GM12878 (cell line): ENCODE measurements around the gene MBNL1. TPM values are rescaled to one million over a fixed set of nuclear protein-coding genes. Genes with fewer than 3 reads are reported as not detected.

Experiments
- BHLHE40 ChIP-seq, 2 experiments: fragments of 450-650 bp in 1 of 2; IDR thresholded peaks; 2 replicates each; pipeline ENCODE4 v1.6.1; 2011 to 2017; ENCODE audit warnings: low read depth in 2 of 2, borderline replicate concordance in 1 of 2, improper control_type of control experiment in 1 of 2, low read length in 1 of 2, mild to moderate bottlenecking in 1 of 2
- CBX3 ChIP-seq: fragments of 200-600 bp; sonication (generic); IDR thresholded peaks from 2 replicates; pipeline ENCODE4 v1.6.1; 2016; ENCODE audit warnings: low read depth, borderline replicate concordance
- CBX5 ChIP-seq: sonication (generic); IDR thresholded peaks from 2 replicates; pipeline ENCODE4 v1.6.1; 2016; ENCODE audit warnings: low read depth, moderate library complexity, mild to moderate bottlenecking, inconsistent platforms
- DPF2 ChIP-seq: fragments of 450-650 bp; IDR thresholded peaks from 2 replicates; pipeline ENCODE4 v1.6.1; 2017; ENCODE audit warnings: mild to moderate bottlenecking
- IRF4 ChIP-seq: IDR thresholded peaks from 2 replicates; pipeline ENCODE4 v1.6.1; 2011; ENCODE audit warnings: low read depth, low read length
- LARP7 ChIP-seq: fragments of 450-650 bp; IDR thresholded peaks from 2 replicates; pipeline ENCODE4 v1.6.1; 2017; ENCODE audit warnings: mild to moderate bottlenecking
- MTA3 ChIP-seq: IDR thresholded peaks from 2 replicates; pipeline ENCODE4 v1.6.1; 2012; ENCODE audit warnings: low read length, inconsistent platforms, borderline replicate concordance
- NFXL1 ChIP-seq: fragments of 450-650 bp; IDR thresholded peaks from 2 replicates; pipeline ENCODE4 v1.6.1; 2017; ENCODE audit warnings: antibody characterized with exemption, mild to moderate bottlenecking, borderline replicate concordance
- POLR2AphosphoS5 ChIP-seq: IDR thresholded peaks from 2 replicates; pipeline ENCODE4 v1.6.1; 2011; ENCODE audit warnings: mild to moderate bottlenecking, low read length, inconsistent platforms
- SIX5 ChIP-seq: IDR thresholded peaks from 2 replicates; pipeline ENCODE4 v1.6.1; 2011; ENCODE audit warnings: mild to moderate bottlenecking, low read depth, low read length, moderate library complexity; ENCODE audit not compliant: severe bottlenecking
- ZNF622 ChIP-seq: fragments of 450-650 bp; IDR thresholded peaks from 2 replicates; pipeline ENCODE4 v1.6.1; 2017; ENCODE audit warnings: mild to moderate bottlenecking, inconsistent platforms
- ZZZ3 ChIP-seq: IDR thresholded peaks from 2 replicates; pipeline ENCODE4 v1.6.1; 2011; ENCODE audit warnings: low read depth; ENCODE audit not compliant: control insufficient read depth, insufficient read length
- polyA plus RNA-seq, 11 experiments: library from polyadenylated mRNA; depleted of rRNA in 4 of 11; unstranded in 6 of 11; stranded (reverse) in 5 of 11; fragments of >200 nt; fragmentation: Nextera tagmentation in 4 of 11; fragmentation: Illumina TruSeq in 1 of 11; extraction: Ambion mirVana in 4 of 11; extraction: Trizol in 1 of 11; gene quantifications; 1 replicate in 1 of 11; 2 replicates in 10 of 11; pipeline versions ENCODE4 v1.2.1 to v1.2.3, GENCODE V29; 2011 to 2016; ENCODE audit warnings: inconsistent platforms in 2 of 11, missing spikeins in 2 of 11, low read depth in 1 of 11
- total RNA-seq, 4 experiments: library from RNA; depleted of rRNA in 3 of 4; stranded (reverse); fragments of >200 nt in 3 of 4; fragmentation: Illumina TruSeq in 1 of 4; extraction: Trizol in 1 of 4; gene quantifications; 2 replicates each; pipeline versions ENCODE4 v1.2.1 to v1.2.3, GENCODE V29; 2013 to 2021
- TF ChIP-seq, protein P1 (sequence below): fragments of 450-650 bp; IDR thresholded peaks from 2 replicates; pipeline ENCODE4 v1.6.1; 2017; ENCODE audit warnings: mild to moderate bottlenecking, moderate library complexity
- TF ChIP-seq, protein P2 (sequence below): IDR thresholded peaks from 2 replicates; pipeline ENCODE4 v1.6.1; 2012; ENCODE audit warnings: mild to moderate bottlenecking, low read depth, low read length
- TF ChIP-seq, protein P3 (sequence below): fragments of 450-650 bp; IDR thresholded peaks from 2 replicates; pipeline ENCODE4 v1.6.1; 2016; ENCODE audit warnings: mild to moderate bottlenecking
- TF ChIP-seq, protein P4 (sequence below): fragments of 150-350 bp; IDR thresholded peaks from 2 replicates; pipeline ENCODE4 v1.6.1; 2016; ENCODE audit warnings: low read depth, low read length
- TF ChIP-seq, protein P5 (sequence below): IDR thresholded peaks from 2 replicates; pipeline ENCODE4 v1.6.1; 2011; ENCODE audit warnings: low read depth, low read length, improper control_type of control experiment, borderline replicate concordance

The MBNL1 gene
- total and polyA plus RNA-seq, 10 of the 15 experiments (the other 5 are each of a cell fraction or from before 2014, with no cell fraction given), result 59.6 to 337 (median 143) TPM

- TF ChIP-seq CBX5, result peak; percentile 95
- TF ChIP-seq NFXL1, result no peak
- peak; percentile 98 for TF ChIP-seq IRF4
- TF ChIP-seq, protein P1, sequence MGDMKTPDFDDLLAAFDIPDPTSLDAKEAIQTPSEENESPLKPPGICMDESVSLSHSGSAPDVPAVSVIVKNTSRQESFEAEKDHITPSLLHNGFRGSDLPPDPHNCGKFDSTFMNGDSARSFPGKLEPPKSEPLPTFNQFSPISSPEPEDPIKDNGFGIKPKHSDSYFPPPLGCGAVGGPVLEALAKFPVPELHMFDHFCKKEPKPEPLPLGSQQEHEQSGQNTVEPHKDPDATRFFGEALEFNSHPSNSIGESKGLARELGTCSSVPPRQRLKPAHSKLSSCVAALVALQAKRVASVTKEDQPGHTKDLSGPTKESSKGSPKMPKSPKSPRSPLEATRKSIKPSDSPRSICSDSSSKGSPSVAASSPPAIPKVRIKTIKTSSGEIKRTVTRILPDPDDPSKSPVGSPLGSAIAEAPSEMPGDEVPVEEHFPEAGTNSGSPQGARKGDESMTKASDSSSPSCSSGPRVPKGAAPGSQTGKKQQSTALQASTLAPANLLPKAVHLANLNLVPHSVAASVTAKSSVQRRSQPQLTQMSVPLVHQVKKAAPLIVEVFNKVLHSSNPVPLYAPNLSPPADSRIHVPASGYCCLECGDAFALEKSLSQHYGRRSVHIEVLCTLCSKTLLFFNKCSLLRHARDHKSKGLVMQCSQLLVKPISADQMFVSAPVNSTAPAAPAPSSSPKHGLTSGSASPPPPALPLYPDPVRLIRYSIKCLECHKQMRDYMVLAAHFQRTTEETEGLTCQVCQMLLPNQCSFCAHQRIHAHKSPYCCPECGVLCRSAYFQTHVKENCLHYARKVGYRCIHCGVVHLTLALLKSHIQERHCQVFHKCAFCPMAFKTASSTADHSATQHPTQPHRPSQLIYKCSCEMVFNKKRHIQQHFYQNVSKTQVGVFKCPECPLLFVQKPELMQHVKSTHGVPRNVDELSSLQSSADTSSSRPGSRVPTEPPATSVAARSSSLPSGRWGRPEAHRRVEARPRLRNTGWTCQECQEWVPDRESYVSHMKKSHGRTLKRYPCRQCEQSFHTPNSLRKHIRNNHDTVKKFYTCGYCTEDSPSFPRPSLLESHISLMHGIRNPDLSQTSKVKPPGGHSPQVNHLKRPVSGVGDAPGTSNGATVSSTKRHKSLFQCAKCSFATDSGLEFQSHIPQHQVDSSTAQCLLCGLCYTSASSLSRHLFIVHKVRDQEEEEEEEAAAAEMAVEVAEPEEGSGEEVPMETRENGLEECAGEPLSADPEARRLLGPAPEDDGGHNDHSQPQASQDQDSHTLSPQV, result peak; percentile 45; the same call in 1 of the 2 replicates
- TF ChIP-seq ZZZ3, result no peak
- no peak for TF ChIP-seq SIX5
- no peak for TF ChIP-seq CBX3
- TF ChIP-seq, protein P2, sequence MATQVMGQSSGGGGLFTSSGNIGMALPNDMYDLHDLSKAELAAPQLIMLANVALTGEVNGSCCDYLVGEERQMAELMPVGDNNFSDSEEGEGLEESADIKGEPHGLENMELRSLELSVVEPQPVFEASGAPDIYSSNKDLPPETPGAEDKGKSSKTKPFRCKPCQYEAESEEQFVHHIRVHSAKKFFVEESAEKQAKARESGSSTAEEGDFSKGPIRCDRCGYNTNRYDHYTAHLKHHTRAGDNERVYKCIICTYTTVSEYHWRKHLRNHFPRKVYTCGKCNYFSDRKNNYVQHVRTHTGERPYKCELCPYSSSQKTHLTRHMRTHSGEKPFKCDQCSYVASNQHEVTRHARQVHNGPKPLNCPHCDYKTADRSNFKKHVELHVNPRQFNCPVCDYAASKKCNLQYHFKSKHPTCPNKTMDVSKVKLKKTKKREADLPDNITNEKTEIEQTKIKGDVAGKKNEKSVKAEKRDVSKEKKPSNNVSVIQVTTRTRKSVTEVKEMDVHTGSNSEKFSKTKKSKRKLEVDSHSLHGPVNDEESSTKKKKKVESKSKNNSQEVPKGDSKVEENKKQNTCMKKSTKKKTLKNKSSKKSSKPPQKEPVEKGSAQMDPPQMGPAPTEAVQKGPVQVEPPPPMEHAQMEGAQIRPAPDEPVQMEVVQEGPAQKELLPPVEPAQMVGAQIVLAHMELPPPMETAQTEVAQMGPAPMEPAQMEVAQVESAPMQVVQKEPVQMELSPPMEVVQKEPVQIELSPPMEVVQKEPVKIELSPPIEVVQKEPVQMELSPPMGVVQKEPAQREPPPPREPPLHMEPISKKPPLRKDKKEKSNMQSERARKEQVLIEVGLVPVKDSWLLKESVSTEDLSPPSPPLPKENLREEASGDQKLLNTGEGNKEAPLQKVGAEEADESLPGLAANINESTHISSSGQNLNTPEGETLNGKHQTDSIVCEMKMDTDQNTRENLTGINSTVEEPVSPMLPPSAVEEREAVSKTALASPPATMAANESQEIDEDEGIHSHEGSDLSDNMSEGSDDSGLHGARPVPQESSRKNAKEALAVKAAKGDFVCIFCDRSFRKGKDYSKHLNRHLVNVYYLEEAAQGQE, result no peak
- peak; percentile 96 for TF ChIP-seq MTA3
- TF ChIP-seq, protein P3, sequence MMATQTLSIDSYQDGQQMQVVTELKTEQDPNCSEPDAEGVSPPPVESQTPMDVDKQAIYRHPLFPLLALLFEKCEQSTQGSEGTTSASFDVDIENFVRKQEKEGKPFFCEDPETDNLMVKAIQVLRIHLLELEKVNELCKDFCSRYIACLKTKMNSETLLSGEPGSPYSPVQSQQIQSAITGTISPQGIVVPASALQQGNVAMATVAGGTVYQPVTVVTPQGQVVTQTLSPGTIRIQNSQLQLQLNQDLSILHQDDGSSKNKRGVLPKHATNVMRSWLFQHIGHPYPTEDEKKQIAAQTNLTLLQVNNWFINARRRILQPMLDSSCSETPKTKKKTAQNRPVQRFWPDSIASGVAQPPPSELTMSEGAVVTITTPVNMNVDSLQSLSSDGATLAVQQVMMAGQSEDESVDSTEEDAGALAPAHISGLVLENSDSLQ, result peak; percentile 52
- TF ChIP-seq DPF2, result peak; percentile 99
- no peak for TF ChIP-seq ZNF622
- no peak for TF ChIP-seq LARP7
- TF ChIP-seq POLR2AphosphoS5, result no peak
- peak; percentile 50; a peak in 3 of 4 replicates for TF ChIP-seq BHLHE40 (IDR thresholded peaks at IDR 0.05; ENCODE audit: borderline replicate concordance in 1 of 2, low read depth in 2 of 2, low read length in 1 of 2)
- TF ChIP-seq, protein P4, sequence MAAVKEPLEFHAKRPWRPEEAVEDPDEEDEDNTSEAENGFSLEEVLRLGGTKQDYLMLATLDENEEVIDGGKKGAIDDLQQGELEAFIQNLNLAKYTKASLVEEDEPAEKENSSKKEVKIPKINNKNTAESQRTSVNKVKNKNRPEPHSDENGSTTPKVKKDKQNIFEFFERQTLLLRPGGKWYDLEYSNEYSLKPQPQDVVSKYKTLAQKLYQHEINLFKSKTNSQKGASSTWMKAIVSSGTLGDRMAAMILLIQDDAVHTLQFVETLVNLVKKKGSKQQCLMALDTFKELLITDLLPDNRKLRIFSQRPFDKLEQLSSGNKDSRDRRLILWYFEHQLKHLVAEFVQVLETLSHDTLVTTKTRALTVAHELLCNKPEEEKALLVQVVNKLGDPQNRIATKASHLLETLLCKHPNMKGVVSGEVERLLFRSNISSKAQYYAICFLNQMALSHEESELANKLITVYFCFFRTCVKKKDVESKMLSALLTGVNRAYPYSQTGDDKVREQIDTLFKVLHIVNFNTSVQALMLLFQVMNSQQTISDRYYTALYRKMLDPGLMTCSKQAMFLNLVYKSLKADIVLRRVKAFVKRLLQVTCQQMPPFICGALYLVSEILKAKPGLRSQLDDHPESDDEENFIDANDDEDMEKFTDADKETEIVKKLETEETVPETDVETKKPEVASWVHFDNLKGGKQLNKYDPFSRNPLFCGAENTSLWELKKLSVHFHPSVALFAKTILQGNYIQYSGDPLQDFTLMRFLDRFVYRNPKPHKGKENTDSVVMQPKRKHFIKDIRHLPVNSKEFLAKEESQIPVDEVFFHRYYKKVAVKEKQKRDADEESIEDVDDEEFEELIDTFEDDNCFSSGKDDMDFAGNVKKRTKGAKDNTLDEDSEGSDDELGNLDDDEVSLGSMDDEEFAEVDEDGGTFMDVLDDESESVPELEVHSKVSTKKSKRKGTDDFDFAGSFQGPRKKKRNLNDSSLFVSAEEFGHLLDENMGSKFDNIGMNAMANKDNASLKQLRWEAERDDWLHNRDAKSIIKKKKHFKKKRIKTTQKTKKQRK, result no peak
- TF ChIP-seq, protein P5, sequence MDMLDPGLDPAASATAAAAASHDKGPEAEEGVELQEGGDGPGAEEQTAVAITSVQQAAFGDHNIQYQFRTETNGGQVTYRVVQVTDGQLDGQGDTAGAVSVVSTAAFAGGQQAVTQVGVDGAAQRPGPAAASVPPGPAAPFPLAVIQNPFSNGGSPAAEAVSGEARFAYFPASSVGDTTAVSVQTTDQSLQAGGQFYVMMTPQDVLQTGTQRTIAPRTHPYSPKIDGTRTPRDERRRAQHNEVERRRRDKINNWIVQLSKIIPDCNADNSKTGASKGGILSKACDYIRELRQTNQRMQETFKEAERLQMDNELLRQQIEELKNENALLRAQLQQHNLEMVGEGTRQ, result no peak
Measured at GRCh38 chr3:152480282-152480953, 211.7 kb downstream of the MBNL1 start (continued).
